OCI-LY3 (cell line): ENCODE data around the gene KRT13.

Experiments used
- EZH2phosphoT487 ChIP-seq: fragments of 200-600 bp; shearing (Covaris generic); IDR thresholded peaks from 2 replicates; pipeline ENCODE4 v1.6.1; 2018; ENCODE audit warnings: antibody characterized with exemption, mixed run types, low read depth
- TF ChIP-seq, protein P1 (sequence below): fragments of 200-600, 300-600 bp; sonication (generic); IDR thresholded peaks from 2 replicates; pipeline ENCODE4 v1.5.1; 2014; ENCODE audit warnings: antibody characterized with exemption, low read length, low read depth

DNA sequence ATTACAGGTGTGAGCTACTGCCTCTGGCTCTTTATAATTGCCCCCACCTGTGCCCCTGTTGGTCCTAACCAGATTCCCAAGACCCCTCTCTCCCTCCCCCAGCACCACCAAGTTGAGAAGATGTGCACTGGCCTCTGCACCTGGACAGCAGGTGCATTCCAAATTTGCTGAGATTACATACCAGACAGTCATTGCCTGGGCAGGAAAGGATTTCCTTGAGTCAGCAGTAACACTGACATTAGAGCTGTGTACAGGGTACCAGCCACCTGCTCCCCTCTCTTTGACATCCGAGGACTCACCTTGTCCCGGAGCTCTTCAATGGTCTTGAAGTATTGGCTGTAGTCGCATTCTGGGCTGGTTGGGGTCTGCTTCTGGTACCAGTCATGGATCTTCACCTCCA, 12.6 kb upstream of the KRT13 start:
- TF ChIP-seq, protein P1, sequence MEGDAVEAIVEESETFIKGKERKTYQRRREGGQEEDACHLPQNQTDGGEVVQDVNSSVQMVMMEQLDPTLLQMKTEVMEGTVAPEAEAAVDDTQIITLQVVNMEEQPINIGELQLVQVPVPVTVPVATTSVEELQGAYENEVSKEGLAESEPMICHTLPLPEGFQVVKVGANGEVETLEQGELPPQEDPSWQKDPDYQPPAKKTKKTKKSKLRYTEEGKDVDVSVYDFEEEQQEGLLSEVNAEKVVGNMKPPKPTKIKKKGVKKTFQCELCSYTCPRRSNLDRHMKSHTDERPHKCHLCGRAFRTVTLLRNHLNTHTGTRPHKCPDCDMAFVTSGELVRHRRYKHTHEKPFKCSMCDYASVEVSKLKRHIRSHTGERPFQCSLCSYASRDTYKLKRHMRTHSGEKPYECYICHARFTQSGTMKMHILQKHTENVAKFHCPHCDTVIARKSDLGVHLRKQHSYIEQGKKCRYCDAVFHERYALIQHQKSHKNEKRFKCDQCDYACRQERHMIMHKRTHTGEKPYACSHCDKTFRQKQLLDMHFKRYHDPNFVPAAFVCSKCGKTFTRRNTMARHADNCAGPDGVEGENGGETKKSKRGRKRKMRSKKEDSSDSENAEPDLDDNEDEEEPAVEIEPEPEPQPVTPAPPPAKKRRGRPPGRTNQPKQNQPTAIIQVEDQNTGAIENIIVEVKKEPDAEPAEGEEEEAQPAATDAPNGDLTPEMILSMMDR: no peak
- no peak for TF ChIP-seq EZH2phosphoT487
